Measurements from ENCODE around the gene GEMIN4. TPM values are rescaled to one million over a fixed set of nuclear protein-coding genes. Genes with fewer than 3 reads are reported as not detected.

GEMIN4 gene
- total RNA-seq = 10 to 100 TPM in 1 of 2 donors, 1 to 10 TPM in 1; 8.1 to 13.3 TPM
- polyA plus RNA-seq (ENCODE audit: insufficient read length in 2 of 2) = 10 to 100 TPM; 15.7 to 15.8 TPM
- long read RNA-seq, donor 1, full-length matches to known transcripts = 13 of 13 reads
- long read RNA-seq, donor 1, partial matches to known transcripts = 0 of 13 reads
- long read RNA-seq, donor 1, other reads (novel, unspliced or antisense) = 0 of 13 reads
- long read RNA-seq, donor 2, full-length matches to known transcripts = 5 of 5 reads
- long read RNA-seq, donor 2, partial matches to known transcripts = 0 of 5 reads
- long read RNA-seq, donor 2, other reads (novel, unspliced or antisense) = 0 of 5 reads
- long read RNA-seq, donor 3, full-length matches to known transcripts = 3 of 3 reads
- long read RNA-seq, donor 3, partial matches to known transcripts = 0 of 3 reads
- long read RNA-seq, donor 3, other reads (novel, unspliced or antisense) = 0 of 3 reads
- long read RNA-seq, donor 4, full-length matches to known transcripts = 21 of 21 reads
- long read RNA-seq, donor 4, partial matches to known transcripts = 0 of 21 reads
- long read RNA-seq, donor 4, other reads (novel, unspliced or antisense) = 0 of 21 reads

GRCh38 chr17:752002-752619 is at the start of gene GEMIN4:
GEMIN4 (minus strand) TSS chr17:752264; CDS start chr17:752142, 122 bp downstream.
- peaks cover 18% of the 10 kb centered on the region for H3K36me3 ChIP-seq (ENCODE audit: control insufficient read depth, insufficient read depth, low read length)
- 0% methylated on average over 87 of the region's 87 CpGs for WGBS (ENCODE audit: insufficient coverage)
- H3K27me3 ChIP-seq (ENCODE audit: control insufficient read depth, insufficient read depth, low read length) = no peaks in the 10 kb centered on the region
- peak; percentile 78 to 97 (median 88) for DNase-seq (ENCODE audit: low read depth in 4 of 6, low spot score in 6 of 6)
- H3K27ac ChIP-seq (ENCODE audit: low read depth, low read length) = peak within 1 kb of the TSS; percentile 52
- peaks cover 26% of the 10 kb centered on the region for H3K4me1 ChIP-seq (ENCODE audit: control insufficient read depth, insufficient read depth, low read length)
- H3K9me3 ChIP-seq (ENCODE audit: control insufficient read depth, insufficient read depth, low read length) = no peaks in the 10 kb centered on the region
- peak within 1 kb of the TSS; percentile 48 for H3K4me3 ChIP-seq (ENCODE audit: low read depth, low read length)

GRCh38 chr17:801660-802059 is 49.6 kb upstream of the GEMIN4 start:
- DNase-seq (ENCODE audit: low read depth in 4 of 6, low spot score in 6 of 6) = peak in 1 of 6 donors; percentile 29
- H3K36me3 ChIP-seq (ENCODE audit: control insufficient read depth, insufficient read depth, low read length) = peaks cover 56% of the 10 kb centered on the region
- no peak overlapping the region for H3K4me3 ChIP-seq (ENCODE audit: low read depth, low read length)
- H3K9me3 ChIP-seq (ENCODE audit: control insufficient read depth, insufficient read depth, low read length) = no peaks in the 10 kb centered on the region
- H3K27me3 ChIP-seq (ENCODE audit: control insufficient read depth, insufficient read depth, low read length) = no peaks in the 10 kb centered on the region
- H3K27ac ChIP-seq (ENCODE audit: low read depth, low read length) = no peak overlapping the region
- WGBS (ENCODE audit: insufficient coverage) = 89% methylated on average over 6 of the region's 6 CpGs
- peaks cover 31% of the 10 kb centered on the region for H3K4me1 ChIP-seq (ENCODE audit: control insufficient read depth, insufficient read depth, low read length)

GRCh38 chr17:800446-801242 is 48.6 kb upstream of the GEMIN4 start:
- Histone ChIP-seq H3K4me1 (ENCODE audit: control insufficient read depth, insufficient read depth, low read length) (peaks cover 33% of the 10 kb centered on the region), H3K27me3 (ENCODE audit: control insufficient read depth, insufficient read depth, low read length) (no peaks in the 10 kb centered on the region), H3K9me3 (ENCODE audit: control insufficient read depth, insufficient read depth, low read length) (no peaks in the 10 kb centered on the region), H3K27ac (ENCODE audit: low read depth, low read length) (no peak overlapping the region), H3K36me3 (ENCODE audit: control insufficient read depth, insufficient read depth, low read length) (peaks cover 66% of the 10 kb centered on the region), H3K4me3 (ENCODE audit: low read depth, low read length) (no peak overlapping the region)
- 91% methylated on average over 38 of the region's 39 CpGs for WGBS (ENCODE audit: insufficient coverage)
- DNase-seq (ENCODE audit: low read depth in 4 of 6, low spot score in 6 of 6) = no peak

GRCh38 chr17:799261-799660 is 47.2 kb upstream of the GEMIN4 start:
- Histone ChIP-seq H3K4me1 (ENCODE audit: control insufficient read depth, insufficient read depth, low read length) (peaks cover 35% of the 10 kb centered on the region), H3K27ac (ENCODE audit: low read depth, low read length) (no peak overlapping the region), H3K4me3 (ENCODE audit: low read depth, low read length) (no peak overlapping the region), H3K27me3 (ENCODE audit: control insufficient read depth, insufficient read depth, low read length) (no peaks in the 10 kb centered on the region), H3K9me3 (ENCODE audit: control insufficient read depth, insufficient read depth, low read length) (no peaks in the 10 kb centered on the region), H3K36me3 (ENCODE audit: control insufficient read depth, insufficient read depth, low read length) (peaks cover 62% of the 10 kb centered on the region)
- DNase-seq (ENCODE audit: low read depth in 4 of 6, low spot score in 6 of 6) = no peak
- WGBS (ENCODE audit: insufficient coverage) = 88% methylated on average over 8 of the region's 11 CpGs

- Histone ChIP-seq H3K36me3 (ENCODE audit: control insufficient read depth, insufficient read depth, low read length) (peaks cover 64% of the 10 kb centered on the region), H3K27ac (ENCODE audit: low read depth, low read length) (no peak overlapping the region), H3K9me3 (ENCODE audit: control insufficient read depth, insufficient read depth, low read length) (no peaks in the 10 kb centered on the region), H3K27me3 (ENCODE audit: control insufficient read depth, insufficient read depth, low read length) (no peaks in the 10 kb centered on the region), H3K4me3 (ENCODE audit: low read depth, low read length) (no peak overlapping the region), H3K4me1 (ENCODE audit: control insufficient read depth, insufficient read depth, low read length) (peaks cover 34% of the 10 kb centered on the region)
- 81% methylated on average over 10 of the region's 11 CpGs for WGBS (ENCODE audit: insufficient coverage)
- DNase-seq (ENCODE audit: low read depth in 4 of 6, low spot score in 6 of 6) = peak in 1 of 6 donors; percentile 46
Observed at GRCh38 chr17:798246-798645, 46.2 kb upstream of the GEMIN4 start.

- Histone ChIP-seq H3K4me3 (ENCODE audit: low read depth, low read length) (no peak overlapping the region), H3K4me1 (ENCODE audit: control insufficient read depth, insufficient read depth, low read length) (peaks cover 30% of the 10 kb centered on the region), H3K27ac (ENCODE audit: low read depth, low read length) (no peak overlapping the region), H3K36me3 (ENCODE audit: control insufficient read depth, insufficient read depth, low read length) (peaks cover 62% of the 10 kb centered on the region), H3K9me3 (ENCODE audit: control insufficient read depth, insufficient read depth, low read length) (no peaks in the 10 kb centered on the region), H3K27me3 (ENCODE audit: control insufficient read depth, insufficient read depth, low read length) (no peaks in the 10 kb centered on the region)
- peak in 1 of 6 donors; percentile 77 for DNase-seq (ENCODE audit: low read depth in 4 of 6, low spot score in 6 of 6)
- WGBS (ENCODE audit: insufficient coverage) = 84% methylated on average over 20 of the region's 22 CpGs
Observed at GRCh38 chr17:797236-797840, 45.3 kb upstream of the GEMIN4 start.

- WGBS (ENCODE audit: insufficient coverage) = 96% methylated on average over 13 of the region's 15 CpGs
- no peak overlapping the region for H3K27ac ChIP-seq (ENCODE audit: low read depth, low read length)
- DNase-seq (ENCODE audit: low read depth in 4 of 6, low spot score in 6 of 6) = no peak
- peaks cover 27% of the 10 kb centered on the region for H3K4me1 ChIP-seq (ENCODE audit: control insufficient read depth, insufficient read depth, low read length)
- no peaks in the 10 kb centered on the region for H3K27me3 ChIP-seq (ENCODE audit: control insufficient read depth, insufficient read depth, low read length)
- peaks cover 67% of the 10 kb centered on the region for H3K36me3 ChIP-seq (ENCODE audit: control insufficient read depth, insufficient read depth, low read length)
- H3K4me3 ChIP-seq (ENCODE audit: low read depth, low read length) = no peak overlapping the region
- no peaks in the 10 kb centered on the region for H3K9me3 ChIP-seq (ENCODE audit: control insufficient read depth, insufficient read depth, low read length)
Observed at GRCh38 chr17:796609-797008, 44.5 kb upstream of the GEMIN4 start.

GRCh38 chr17:795721-796120 is 43.7 kb upstream of the GEMIN4 start:
- peaks cover 27% of the 10 kb centered on the region for H3K4me1 ChIP-seq (ENCODE audit: control insufficient read depth, insufficient read depth, low read length)
- no peaks in the 10 kb centered on the region for H3K27me3 ChIP-seq (ENCODE audit: control insufficient read depth, insufficient read depth, low read length)
- no peak overlapping the region for H3K4me3 ChIP-seq (ENCODE audit: low read depth, low read length)
- H3K9me3 ChIP-seq (ENCODE audit: control insufficient read depth, insufficient read depth, low read length) = no peaks in the 10 kb centered on the region
- WGBS (ENCODE audit: insufficient coverage) = 96% methylated on average over 6 of the region's 9 CpGs
- DNase-seq (ENCODE audit: low read depth in 4 of 6, low spot score in 6 of 6) = no peak
- H3K36me3 ChIP-seq (ENCODE audit: control insufficient read depth, insufficient read depth, low read length) = peaks cover 66% of the 10 kb centered on the region
- no peak overlapping the region for H3K27ac ChIP-seq (ENCODE audit: low read depth, low read length)

GRCh38 chr17:795276-795675 is 43.2 kb upstream of the GEMIN4 start:
- H3K27ac ChIP-seq (ENCODE audit: low read depth, low read length) = peak overlapping the region; percentile 49
- peaks cover 27% of the 10 kb centered on the region for H3K4me1 ChIP-seq (ENCODE audit: control insufficient read depth, insufficient read depth, low read length)
- no peaks in the 10 kb centered on the region for H3K27me3 ChIP-seq (ENCODE audit: control insufficient read depth, insufficient read depth, low read length)
- no peak for DNase-seq (ENCODE audit: low read depth in 4 of 6, low spot score in 6 of 6)
- H3K36me3 ChIP-seq (ENCODE audit: control insufficient read depth, insufficient read depth, low read length) = peaks cover 64% of the 10 kb centered on the region
- no peaks in the 10 kb centered on the region for H3K9me3 ChIP-seq (ENCODE audit: control insufficient read depth, insufficient read depth, low read length)
- H3K4me3 ChIP-seq (ENCODE audit: low read depth, low read length) = peak overlapping the region; percentile 14
- 47% methylated on average over 14 of the region's 14 CpGs for WGBS (ENCODE audit: insufficient coverage)
